Ascending aorta (tissue), 2 donors: ENCODE measurements around the gene PKD1. TPM values are rescaled to one million over a fixed set of nuclear protein-coding genes. Genes with fewer than 3 reads are reported as not detected.

Source experiments
- DNase-seq, 2 donors: peaks; one replicate each; pipeline ENCODE4 v3.0.0-alpha.2; 2019; ENCODE audit warnings: low spot score in 2 of 2
- H3K27ac ChIP-seq, 2 donors: fragments of 200-600 bp; sonication (generic); one replicate each; pipeline ENCODE4 v1.5.1; 2016 to 2017; ENCODE audit warnings: mild to moderate bottlenecking in 1 of 2
- H3K27me3 ChIP-seq: fragments of 200-600 bp; sonication (generic); one replicate; pipeline ENCODE4 v1.5.1; 2017
- H3K36me3 ChIP-seq, 2 donors: fragments of 200-600 bp; sonication (generic); one replicate each; pipeline ENCODE4 v1.5.1; 2016
- H3K4me1 ChIP-seq, 2 donors: fragments of 200-600 bp; sonication (generic); one replicate each; pipeline ENCODE4 v1.5.1; 2016 to 2017; ENCODE audit warnings: mild to moderate bottlenecking in 1 of 2
- H3K4me3 ChIP-seq, 2 donors: fragments of 200-600 bp; sonication (generic); one replicate each; pipeline ENCODE4 v1.5.1; 2016 to 2017; ENCODE audit warnings: mild to moderate bottlenecking in 1 of 2
- H3K9me3 ChIP-seq, 2 donors: fragments of 200-600 bp; sonication (generic); one replicate each; pipeline ENCODE4 v1.5.1; 2016
- CTCF ChIP-seq, 3 experiments: fragments of 200-600 bp in 2 of 3; fragments of 450-650 bp in 1 of 3; sonication (generic) in 2 of 3; IDR thresholded peaks; one replicate each; pipeline ENCODE4 v1.5.1; 2016 to 2019; ENCODE audit warnings: antibody characterized with exemption in 3 of 3, mild to moderate bottlenecking in 1 of 3, moderate library complexity in 1 of 3
- intact Hi-C: fragments of 100-400 bp; cut with DNase I; formaldehyde crosslinking; loops from one replicate; pipeline ENCODE4 v1.15.1; 2023
- total RNA-seq: library from RNA; depleted of rRNA; stranded (reverse); fragments of >200 nt; gene quantifications from one replicate; pipeline ENCODE4 v1.1.0, GENCODE V29; 2016

The PKD1 gene
- total RNA-seq, 1 donor from 2014 or later: 551 TPM

GRCh38 chr16:2087748-2088631, 47.7 kb downstream of the PKD1 start:
- DNase-seq: no peak
- no peak for TF ChIP-seq CTCF (IDR thresholded peaks at IDR 0.05)
- Histone ChIP-seq H3K36me3 (peaks cover 75 to 87% of the 10 kb centered on the region in 2 donors), H3K4me3 (no peak overlapping the region), H3K9me3 (no peaks in the 10 kb centered on the region), H3K4me1 (no peaks in the 10 kb centered on the region), H3K27ac (no peak overlapping the region), H3K27me3 (no peaks in the 10 kb centered on the region)
- intact Hi-C loops: no loop called here

GRCh38 chr16:2086812-2087747, 48.6 kb downstream of the PKD1 start:
- no peak overlapping the region for H3K4me3 ChIP-seq
- H3K27ac ChIP-seq: no peak overlapping the region
- H3K36me3 ChIP-seq: peaks cover 74 to 80% of the 10 kb centered on the region in 2 donors
- no peaks in the 10 kb centered on the region for H3K9me3 ChIP-seq
- no peaks in the 10 kb centered on the region for H3K27me3 ChIP-seq
- no peak for TF ChIP-seq CTCF (IDR thresholded peaks at IDR 0.05)
- no peaks in the 10 kb centered on the region for H3K4me1 ChIP-seq
- intact Hi-C loops: no loop called here
- no peak for DNase-seq

GRCh38 chr16:2086106-2086742, 49.5 kb downstream of the PKD1 start:
- no peak for DNase-seq
- Histone ChIP-seq H3K27ac (no peak overlapping the region), H3K9me3 (no peaks in the 10 kb centered on the region), H3K4me1 (no peaks in the 10 kb centered on the region), H3K27me3 (no peaks in the 10 kb centered on the region), H3K4me3 (no peak overlapping the region), H3K36me3 (peaks cover 68 to 80% of the 10 kb centered on the region in 2 donors)
- no peak for TF ChIP-seq CTCF (IDR thresholded peaks at IDR 0.05)
- intact Hi-C loops: no loop called here

GRCh38 chr16:2085669-2086068, 50.0 kb downstream of the PKD1 start:
- H3K36me3 ChIP-seq: peaks cover 67 to 83% of the 10 kb centered on the region in 2 donors
- intact Hi-C loops: no loop called here

More at GRCh38 chr16:2085669-2086068, 50.0 kb downstream of the PKD1 start:
- H3K27me3 ChIP-seq: no peaks in the 10 kb centered on the region
- no peaks in the 10 kb centered on the region for H3K4me1 ChIP-seq
- H3K4me3 ChIP-seq: no peak overlapping the region
- H3K27ac ChIP-seq: no peak overlapping the region
- no peak for TF ChIP-seq CTCF (IDR thresholded peaks at IDR 0.05)
- DNase-seq: no peak
- no peaks in the 10 kb centered on the region for H3K9me3 ChIP-seq
